HL-60 (cell line): Measurements from ENCODE around the gene KRT82.
"Not testable (repeated sequence)": the region's sequence is repeated elsewhere in the genome, so short reads cannot be mapped to it uniquely, and the experiment has no call there.

Experiments
- DNase-seq, 2 experiments: peaks; one replicate each; pipeline ENCODE4 v3.0.0-alpha.2; 2010 to 2020; ENCODE audit warnings: low read depth in 1 of 2, low spot score in 1 of 2
- H3K27ac ChIP-seq: fragments of 250-450 bp; sonication (Bioruptor Pico); replicated peaks from 2 replicates; pipeline ENCODE4 v1.5.1; 2020; ENCODE audit warnings: mild to moderate bottlenecking, moderate library complexity
- H3K27me3 ChIP-seq: fragments of 250-450 bp; sonication (Bioruptor Pico); 2 replicates; pipeline ENCODE4 v1.5.1; 2021; ENCODE audit warnings: mild to moderate bottlenecking, moderate library complexity; ENCODE audit not compliant: insufficient read depth, poor library complexity, severe bottlenecking
- H3K4me3 ChIP-seq: replicated peaks from 2 replicates; pipeline ENCODE4 v1.5.1; 2011; ENCODE audit warnings: mild to moderate bottlenecking, control low read depth, low read length; ENCODE audit not compliant: insufficient read depth
- GABPA ChIP-seq: IDR thresholded peaks from 2 replicates; pipeline ENCODE4 v1.6.1; 2012; ENCODE audit warnings: low read depth
- POLR2AphosphoS5 ChIP-seq: IDR thresholded peaks from 2 replicates; pipeline ENCODE4 v1.6.1; 2012; ENCODE audit warnings: low read depth
- REST ChIP-seq: IDR thresholded peaks from 2 replicates; pipeline ENCODE4 v1.6.1; 2012; ENCODE audit warnings: low read depth; ENCODE audit not compliant: insufficient replicate concordance
- SPI1 ChIP-seq: IDR thresholded peaks from 2 replicates; pipeline ENCODE4 v1.6.1; 2012; ENCODE audit warnings: low read depth, mild to moderate bottlenecking, borderline replicate concordance
- TF ChIP-seq, protein P1 (sequence below): IDR thresholded peaks from one replicate; pipeline ENCODE4 v1.5.1; 2011; ENCODE audit warnings: low read length, control low read depth, inconsistent platforms; ENCODE audit not compliant: insufficient read depth

Gene KRT82

GRCh38 chr12:52413202-52413601 is 7.1 kb upstream of the KRT82 start:
- Histone ChIP-seq H3K27me3 (no peaks in the 10 kb centered on the region), H3K27ac (no peak overlapping the region), H3K4me3 (no peak overlapping the region)
- TF ChIP-seq GABPA (no peak), REST (no peak), POLR2AphosphoS5 (no peak), SPI1 (no peak)
- TF ChIP-seq, protein P1, sequence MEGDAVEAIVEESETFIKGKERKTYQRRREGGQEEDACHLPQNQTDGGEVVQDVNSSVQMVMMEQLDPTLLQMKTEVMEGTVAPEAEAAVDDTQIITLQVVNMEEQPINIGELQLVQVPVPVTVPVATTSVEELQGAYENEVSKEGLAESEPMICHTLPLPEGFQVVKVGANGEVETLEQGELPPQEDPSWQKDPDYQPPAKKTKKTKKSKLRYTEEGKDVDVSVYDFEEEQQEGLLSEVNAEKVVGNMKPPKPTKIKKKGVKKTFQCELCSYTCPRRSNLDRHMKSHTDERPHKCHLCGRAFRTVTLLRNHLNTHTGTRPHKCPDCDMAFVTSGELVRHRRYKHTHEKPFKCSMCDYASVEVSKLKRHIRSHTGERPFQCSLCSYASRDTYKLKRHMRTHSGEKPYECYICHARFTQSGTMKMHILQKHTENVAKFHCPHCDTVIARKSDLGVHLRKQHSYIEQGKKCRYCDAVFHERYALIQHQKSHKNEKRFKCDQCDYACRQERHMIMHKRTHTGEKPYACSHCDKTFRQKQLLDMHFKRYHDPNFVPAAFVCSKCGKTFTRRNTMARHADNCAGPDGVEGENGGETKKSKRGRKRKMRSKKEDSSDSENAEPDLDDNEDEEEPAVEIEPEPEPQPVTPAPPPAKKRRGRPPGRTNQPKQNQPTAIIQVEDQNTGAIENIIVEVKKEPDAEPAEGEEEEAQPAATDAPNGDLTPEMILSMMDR: no peak
- DNase-seq: no peak

- H3K4me3 ChIP-seq: no peak overlapping the region
Measured at GRCh38 chr12:52411815-52412214, 5.7 kb upstream of the KRT82 start.

DNA sequence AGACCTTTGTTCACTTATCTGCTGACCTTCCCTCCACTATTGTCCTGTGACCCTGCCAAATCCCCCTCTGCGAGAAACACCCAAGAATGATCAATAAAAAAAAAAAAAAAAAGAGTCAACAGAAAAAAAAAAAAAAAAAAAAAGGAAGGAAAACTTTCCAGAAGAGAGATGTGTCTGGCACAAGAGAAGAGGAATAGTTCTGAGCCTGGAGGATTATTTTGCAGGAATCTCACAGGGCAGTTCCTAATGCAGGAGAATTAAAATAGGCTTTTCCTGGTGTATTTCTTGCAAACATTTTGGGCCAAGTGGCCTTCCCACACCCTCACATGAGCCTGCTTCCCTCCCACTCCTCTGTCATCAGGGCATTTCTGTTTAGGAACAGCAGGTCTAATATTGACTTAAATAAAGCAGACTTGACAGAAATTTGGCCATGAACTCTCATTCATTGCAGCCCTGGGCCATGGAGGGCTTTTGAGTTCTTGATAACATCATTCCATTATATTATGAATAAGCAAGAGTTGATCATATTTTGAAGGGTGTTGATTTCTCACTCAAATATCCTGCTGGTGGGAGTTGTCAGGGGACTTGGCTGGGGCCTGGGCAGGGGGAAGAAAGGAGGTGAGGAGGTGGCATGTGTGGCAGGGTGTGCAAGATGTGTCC is 4.6 kb upstream of the KRT82 start:
- not testable (repeated sequence) for H3K27me3 ChIP-seq

More at GRCh38 chr12:52411815-52412214, 5.7 kb upstream of the KRT82 start:
- no peak for DNase-seq
- Histone ChIP-seq H3K27ac (no peak overlapping the region), H3K27me3 (no peaks in the 10 kb centered on the region)
- TF ChIP-seq SPI1 (no peak), POLR2AphosphoS5 (no peak), REST (no peak), GABPA (no peak)
- TF ChIP-seq, protein P1: no peak

DNA sequence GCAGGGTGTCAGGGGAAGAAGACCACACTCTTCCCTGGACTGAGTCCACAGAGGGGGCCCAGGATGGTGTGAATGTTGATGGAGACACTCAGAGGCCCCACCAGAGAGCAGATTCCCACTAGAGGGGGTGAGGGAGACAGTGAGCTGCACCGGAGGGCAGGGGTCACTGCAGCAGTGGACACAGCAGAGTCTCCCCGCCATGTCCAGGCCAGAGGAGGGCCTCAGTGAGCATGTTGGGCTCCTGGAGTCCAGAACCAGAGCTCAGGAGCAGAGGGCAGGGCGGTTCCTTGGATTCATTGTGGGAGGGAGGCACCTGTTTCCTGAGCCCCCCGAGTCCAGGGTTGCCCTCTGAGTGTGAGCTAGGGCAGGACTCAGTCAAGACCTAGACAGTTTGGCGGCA is 1.8 kb upstream of the KRT82 start:
- Histone ChIP-seq H3K4me3 (no peak overlapping the region), H3K27ac (no peak overlapping the region), H3K27me3 (no peaks in the 10 kb centered on the region)
- DNase-seq: no peak
- TF ChIP-seq, protein P1: no peak
- TF ChIP-seq GABPA (no peak), SPI1 (no peak), REST (no peak), POLR2AphosphoS5 (no peak)

More for the DNA sequence above, 4.6 kb upstream of the KRT82 start:
- H3K27ac ChIP-seq, DNase-seq, H3K4me3 ChIP-seq: not testable (repeated sequence)
